HG02642 (cell line): ENCODE data around the gene CD22.
A peak's percentile ranks its signal among the peaks of the same experiment; 100 is the strongest.

Source experiments
- ATAC-seq: cut with Tn5 transposase; IDR thresholded peaks from one replicate; pipeline ENCODE4 v1.9.1; 2021; ENCODE audit warnings: mild to moderate bottlenecking; ENCODE audit not compliant: unreplicated experiment, poor library complexity

The CD22 gene

GRCh38 chr19:35337097-35337983 lies 8.4 kb downstream of the CD22 start:
- ATAC-seq: no peak

GRCh38 chr19:35337984-35338296 lies 9.0 kb downstream of the CD22 start:
- no peak for ATAC-seq

DNA sequence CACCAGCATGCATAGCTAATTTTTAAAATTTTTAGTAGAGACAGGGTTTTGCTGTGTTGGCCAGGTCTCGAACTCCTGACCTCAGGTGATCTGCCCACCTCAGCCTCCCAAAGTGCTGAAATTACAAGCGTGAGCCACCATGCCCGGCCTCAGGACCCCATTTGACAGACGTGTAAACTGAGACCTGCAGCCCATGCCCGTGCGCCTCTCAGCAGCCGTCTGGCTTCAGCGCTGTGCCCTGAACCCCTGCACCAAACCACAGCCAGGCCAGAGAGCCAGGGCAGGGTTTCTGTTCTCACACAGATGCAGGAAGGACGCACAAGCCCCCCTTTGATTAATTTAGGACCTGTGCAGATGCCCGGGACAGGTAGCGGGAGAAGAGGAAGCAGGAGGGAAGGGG lies 11.4 kb downstream of the CD22 start:
- ATAC-seq: no peak

- ATAC-seq: no peak
Measured at GRCh38 chr19:35341006-35341405, 12.0 kb downstream of the CD22 start.

DNA sequence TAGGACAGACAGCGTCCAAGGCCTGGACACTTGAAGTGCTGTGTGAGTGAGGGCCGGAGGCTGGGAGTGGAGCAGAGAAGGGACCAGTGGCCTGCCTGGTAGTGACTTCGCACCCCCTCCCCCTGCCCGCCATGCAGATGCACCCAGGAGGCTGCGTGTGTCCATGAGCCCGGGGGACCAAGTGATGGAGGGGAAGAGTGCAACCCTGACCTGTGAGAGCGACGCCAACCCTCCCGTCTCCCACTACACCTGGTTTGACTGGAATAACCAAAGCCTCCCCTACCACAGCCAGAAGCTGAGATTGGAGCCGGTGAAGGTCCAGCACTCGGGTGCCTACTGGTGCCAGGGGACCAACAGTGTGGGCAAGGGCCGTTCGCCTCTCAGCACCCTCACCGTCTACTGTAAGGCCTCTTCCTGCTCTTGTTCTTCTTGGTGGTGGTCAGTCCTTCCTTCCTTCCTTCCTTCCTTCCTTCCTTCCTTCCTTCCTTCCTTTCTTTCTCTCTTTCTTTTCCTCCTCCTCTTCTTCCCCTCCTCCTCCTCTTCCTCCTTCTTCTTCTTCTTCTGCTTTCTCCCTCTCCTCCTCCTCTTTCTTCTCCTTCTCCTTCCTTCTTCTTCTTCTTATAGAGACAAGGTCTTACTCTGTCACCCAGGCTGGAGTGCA lies 12.7 kb downstream of the CD22 start:
- ATAC-seq: no peak

DNA sequence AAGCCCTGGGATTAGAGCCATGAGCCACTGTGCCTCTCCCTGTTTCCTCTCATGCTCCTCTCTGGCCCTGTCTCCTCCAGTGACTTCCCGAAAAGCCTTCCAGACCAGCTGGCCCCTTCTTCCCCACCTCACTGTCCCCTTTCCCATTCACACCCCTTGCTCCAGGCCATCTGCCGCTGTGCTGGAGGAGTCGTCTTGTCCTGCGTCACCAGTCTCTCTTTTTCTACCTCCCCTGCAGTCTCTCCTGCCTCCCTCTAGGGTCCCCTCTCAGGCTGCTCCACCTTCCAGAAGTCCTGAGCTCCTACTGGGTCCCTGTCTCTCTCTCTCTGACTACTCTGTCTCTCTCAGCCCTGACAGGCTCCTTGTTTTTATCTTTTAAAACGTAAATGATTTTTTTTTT lies 13.4 kb downstream of the CD22 start:
- ATAC-seq: no peak

DNA sequence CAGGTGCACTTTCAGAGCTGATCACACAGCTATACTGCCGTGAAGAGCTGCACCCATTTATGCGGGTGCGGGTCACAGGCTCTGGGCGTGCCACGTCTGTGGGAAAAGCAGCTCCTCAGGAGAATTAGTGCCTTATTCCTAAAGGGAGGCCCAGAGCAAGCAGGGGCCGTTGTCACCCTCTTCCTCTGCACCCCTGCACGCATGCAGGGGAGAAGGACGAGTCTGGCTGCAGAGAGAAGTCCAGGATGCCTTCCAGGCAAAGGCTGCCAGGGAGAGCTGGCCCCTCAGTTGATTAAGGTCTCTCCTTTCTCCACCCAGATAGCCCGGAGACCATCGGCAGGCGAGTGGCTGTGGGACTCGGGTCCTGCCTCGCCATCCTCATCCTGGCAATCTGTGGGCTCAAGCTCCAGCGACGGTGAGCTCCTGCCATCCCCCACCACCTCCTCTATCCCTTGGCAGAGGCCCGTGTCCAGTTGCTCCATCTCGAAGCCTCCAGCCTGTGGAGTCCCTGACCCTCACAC lies 15.6 kb downstream of the CD22 start:
- ATAC-seq: no peak

DNA sequence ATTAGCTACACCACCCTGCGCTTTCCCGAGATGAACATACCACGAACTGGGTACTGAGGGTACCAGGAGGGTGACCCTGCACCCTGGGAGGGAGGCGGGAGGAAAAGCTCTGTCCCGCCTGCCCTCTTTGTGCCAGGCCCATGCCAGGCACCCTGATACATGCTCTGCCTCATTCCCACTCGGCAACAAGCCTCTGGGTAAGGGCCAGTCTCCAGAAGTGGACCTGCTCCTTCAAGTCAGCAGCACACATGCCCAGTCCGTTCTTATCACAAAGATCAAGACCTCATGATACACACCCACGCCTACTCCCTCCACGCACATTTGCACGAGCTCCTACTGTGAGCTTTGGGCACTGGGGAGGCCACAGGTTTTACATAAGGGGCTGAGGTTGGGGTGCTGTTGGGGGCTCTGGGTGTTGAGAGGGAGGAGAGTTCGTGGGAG lies 16.7 kb downstream of the CD22 start:
- ATAC-seq: no peak

DNA sequence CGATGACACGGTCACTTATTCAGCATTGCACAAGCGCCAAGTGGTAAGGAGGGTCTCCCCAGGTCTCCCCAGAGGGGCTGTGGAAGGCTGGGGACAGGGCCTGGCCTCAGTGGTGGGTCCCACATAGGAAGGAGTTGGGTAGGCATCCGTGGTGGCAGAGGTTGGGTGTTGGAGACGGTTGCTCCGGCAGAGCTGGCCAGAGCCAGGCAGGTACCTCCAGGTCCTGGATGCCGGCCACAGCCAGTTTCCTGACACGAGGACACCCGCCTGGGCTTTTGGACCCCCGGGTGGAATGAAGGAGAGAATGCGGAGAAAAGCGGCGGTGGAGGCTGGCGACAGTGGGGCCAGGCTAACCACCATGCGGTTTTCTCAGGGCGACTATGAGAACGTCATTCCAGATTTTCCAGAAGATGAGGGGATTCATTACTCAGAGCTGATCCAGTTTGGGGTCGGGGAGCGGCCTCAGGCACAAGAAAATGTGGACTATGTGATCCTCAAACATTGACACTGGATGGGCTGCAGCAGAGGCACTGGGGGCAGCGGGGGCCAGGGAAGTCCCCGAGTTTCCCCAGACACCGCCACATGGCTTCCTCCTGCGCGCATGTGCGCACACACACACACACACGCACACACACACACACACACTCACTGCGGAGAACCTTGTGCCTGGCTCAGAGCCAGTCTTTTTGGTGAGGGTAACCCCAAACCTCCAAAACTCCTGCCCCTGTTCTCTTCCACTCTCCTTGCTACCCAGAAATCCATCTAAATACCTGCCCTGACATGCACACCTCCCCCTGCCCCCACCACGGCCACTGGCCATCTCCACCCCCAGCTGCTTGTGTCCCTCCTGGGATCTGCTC lies 17.4 kb downstream of the CD22 start:
- ATAC-seq: peak; percentile 32

DNA sequence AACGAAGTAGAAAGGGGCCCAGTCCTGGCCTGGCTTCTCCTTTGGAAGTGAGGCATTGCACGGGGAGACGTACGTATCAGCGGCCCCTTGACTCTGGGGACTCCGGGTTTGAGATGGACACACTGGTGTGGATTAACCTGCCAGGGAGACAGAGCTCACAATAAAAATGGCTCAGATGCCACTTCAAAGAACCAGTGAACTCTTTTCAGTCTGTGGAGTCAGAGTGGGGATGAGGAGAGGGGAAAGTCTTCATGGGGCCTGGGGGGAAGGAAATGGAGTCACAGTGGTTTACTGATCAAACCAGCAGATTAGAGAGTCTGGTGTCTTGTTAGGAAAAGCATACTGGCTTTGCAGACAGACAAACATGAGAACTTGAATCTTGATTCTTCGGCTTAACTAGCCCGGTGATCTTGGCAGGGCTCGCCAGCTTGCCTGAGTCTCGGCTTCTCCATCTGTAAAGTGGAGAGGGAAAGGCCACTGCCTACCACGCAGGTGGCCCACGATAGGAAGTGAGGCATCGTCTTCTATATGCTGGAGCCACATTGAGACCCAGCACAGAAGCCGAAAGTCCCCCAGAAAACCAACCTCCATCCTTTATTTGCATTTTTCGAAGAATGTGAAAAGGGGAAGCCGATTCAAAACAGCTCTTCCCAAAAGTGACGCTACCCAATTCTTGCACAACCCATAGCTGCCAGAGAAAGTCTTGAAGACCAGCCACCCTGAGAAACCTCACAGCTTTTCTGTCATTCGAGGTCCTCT lies 18.4 kb downstream of the CD22 start, which contains the start of gene FFAR1:
Gene FFAR1 (plus strand): TSS at position 732 of the 759 bp plus-strand sequence. CDS start 3,650 bp downstream, outside the sequence.
- ATAC-seq: peak; percentile 62

DNA sequence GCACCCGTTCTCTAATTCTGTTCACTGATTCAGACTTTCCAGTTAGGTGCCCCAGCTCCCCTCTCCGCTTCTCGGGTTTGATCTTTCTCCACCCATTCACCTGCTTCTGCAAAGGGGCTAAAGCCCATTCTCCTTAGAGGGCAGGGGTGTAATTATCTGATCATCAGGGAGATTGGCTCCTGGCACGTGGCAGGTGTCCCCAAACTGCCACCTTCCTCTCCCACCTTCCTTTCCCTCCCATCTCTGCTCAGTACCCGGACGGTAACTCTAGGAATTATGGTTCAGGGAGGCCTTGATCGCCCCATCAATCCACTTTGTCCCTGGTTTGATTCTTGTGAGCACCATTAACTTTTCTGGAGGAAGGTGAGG lies 18.9 kb downstream of the CD22 start:
- ATAC-seq: no peak

- ATAC-seq: no peak
Measured at GRCh38 chr19:35348911-35349611, 20.1 kb downstream of the CD22 start.

- no peak for ATAC-seq
Measured at GRCh38 chr19:35349614-35350521, 20.9 kb downstream of the CD22 start.

GRCh38 chr19:35350591-35350990 lies 21.6 kb downstream of the CD22 start:
- no peak for ATAC-seq

GRCh38 chr19:35351411-35352176 lies 22.6 kb downstream of the CD22 start:
- ATAC-seq: no peak

GRCh38 chr19:35352177-35352447 lies 23.1 kb downstream of the CD22 start:
- ATAC-seq: no peak

- ATAC-seq: no peak
Measured at GRCh38 chr19:35352448-35353304, 23.7 kb downstream of the CD22 start.
